Esophagus squamous epithelium (tissue), 5 donors: Measurements from ENCODE around the gene FHOD3. TPM values are rescaled to one million over a fixed set of nuclear protein-coding genes. Genes with fewer than 3 reads are reported as not detected.

Experiments
- DNase-seq: peaks from one replicate; lab custom pipeline; 2025; lab: John Stamatoyannopoulos, UW
- H3K27ac ChIP-seq, 4 donors: fragments of 200-600 bp; sonication (generic); one replicate each; pipeline ENCODE4 v1.5.1; 2016 to 2019; ENCODE audit warnings: mild to moderate bottlenecking in 1 of 4
- H3K27me3 ChIP-seq, 4 donors: fragments of 200-600 bp; sonication (generic); 1 replicate in 3 of 4; 2 replicates in 1 of 4; pipeline versions ENCODE4 v1.5.1 to v1.6.0; 2017 to 2021; ENCODE audit warnings: antibody characterized with exemption in 1 of 4
- H3K36me3 ChIP-seq, 3 donors: fragments of 200-600 bp; sonication (generic); one replicate each; pipeline ENCODE4 v1.5.1; 2016 to 2019
- H3K4me1 ChIP-seq, 3 donors: fragments of 200-600 bp; sonication (generic); one replicate each; pipeline ENCODE4 v1.5.1; 2017 to 2019
- H3K4me3 ChIP-seq, 4 donors: fragments of 200-600 bp; sonication (generic); 1 replicate in 3 of 4; 2 replicates in 1 of 4; pipeline ENCODE4 v1.5.1; 2016 to 2019; ENCODE audit warnings: mild to moderate bottlenecking in 2 of 4, moderate library complexity in 1 of 4
- H3K9me3 ChIP-seq, 3 donors: fragments of 200-600 bp; sonication (generic); one replicate each; pipeline ENCODE4 v1.5.1; 2016 to 2019
- POLR2A ChIP-seq, 4 donors: fragments of 450-650 bp; IDR thresholded peaks; one replicate each; pipeline ENCODE4 v1.6.1; 2017; ENCODE audit warnings: antibody characterized with exemption in 4 of 4, mild to moderate bottlenecking in 4 of 4, moderate library complexity in 3 of 4
- WGBS, 2 donors: methylation state at CpG; one replicate each; pipeline ENCODE4 v1.1.5; 2018; 5-methylcytosine and 5-hydroxymethylcytosine counted together
- intact Hi-C: fragments of 100-400 bp; cut with DNase I; formaldehyde crosslinking; loops from one replicate; pipeline ENCODE4 v1.15.0; 2022
- total RNA-seq, 4 donors: library from RNA; depleted of rRNA; stranded (reverse); fragments of >200 nt; gene quantifications; one replicate each; pipeline ENCODE4 v1.1.0, GENCODE V29; 2016
- TF ChIP-seq, protein P1 (sequence below), 6 experiments: fragments of 450-650 bp in 4 of 6; fragments of 200-600 bp in 2 of 6; sonication (generic) in 2 of 6; IDR thresholded peaks; one replicate each; pipeline ENCODE4 v1.5.1; 2016 to 2019; ENCODE audit warnings: antibody characterized with exemption in 6 of 6, mild to moderate bottlenecking in 4 of 6, moderate library complexity in 4 of 6
- donor health status: DM: yes; HTN: yes; CAD: no.

The FHOD3 gene
- total RNA-seq = 10 to 100 TPM in 1 of 4 donors, 1 to 10 TPM in 3; 3.1 to 29.6 (median 5.7) TPM

DNA sequence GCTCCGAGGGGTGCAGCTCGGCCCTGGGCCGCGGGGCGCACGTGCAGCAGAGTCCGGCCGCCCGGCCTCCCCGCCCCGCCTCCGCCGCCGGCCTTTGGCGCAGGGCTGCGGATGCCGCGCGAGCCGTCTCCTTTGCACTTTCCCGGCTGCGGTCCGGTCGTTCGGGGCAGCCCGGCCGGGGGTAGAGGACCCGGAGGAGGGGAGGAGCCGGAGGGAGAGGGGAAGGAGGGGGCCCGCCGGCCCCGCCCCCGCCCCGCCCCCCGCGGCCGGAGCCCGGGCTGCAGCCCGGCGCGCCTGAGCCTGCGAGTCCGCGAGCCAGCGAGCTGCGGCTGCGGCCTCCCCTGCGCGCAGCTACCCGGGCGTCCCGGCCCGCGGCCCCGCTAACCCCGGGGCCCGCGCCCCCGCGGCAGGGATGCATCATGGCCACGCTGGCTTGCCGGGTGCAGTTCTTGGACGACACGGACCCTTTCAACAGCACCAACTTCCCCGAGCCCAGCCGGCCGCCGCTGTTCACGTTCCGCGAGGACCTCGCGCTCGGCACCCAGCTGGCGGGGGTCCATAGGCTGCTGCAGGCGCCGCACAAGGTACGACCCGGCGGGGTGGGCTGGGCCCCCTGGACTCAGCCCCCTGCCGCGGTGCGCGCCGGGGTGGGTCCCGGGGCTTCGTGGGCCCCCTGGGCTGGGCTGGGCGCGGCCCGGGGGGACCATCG is at the start of gene FHOD3:
Gene FHOD3 (plus strand): TSS at position 297 of the 709 bp plus-strand sequence. CDS start 123 bp downstream, at position 420.
- H3K36me3 ChIP-seq = no peaks in the 10 kb centered on the region
- intact Hi-C loops = loop anchor here (10.0 kb wide), 1 partner anchor 277 kb away; no protein-coding TSS in a partner anchor
- no peaks in the 10 kb centered on the region for H3K9me3 ChIP-seq
- H3K4me3 ChIP-seq = peak within 1 kb of the TSS; percentile 40 to 84 (median 62)
- no peak for DNase-seq
- peaks cover 14 to 31% (median 16%) of the 10 kb centered on the region in 3 donors for H3K4me1 ChIP-seq
- no peak for TF ChIP-seq POLR2A (IDR thresholded peaks at IDR 0.05)
- TF ChIP-seq, protein P1, sequence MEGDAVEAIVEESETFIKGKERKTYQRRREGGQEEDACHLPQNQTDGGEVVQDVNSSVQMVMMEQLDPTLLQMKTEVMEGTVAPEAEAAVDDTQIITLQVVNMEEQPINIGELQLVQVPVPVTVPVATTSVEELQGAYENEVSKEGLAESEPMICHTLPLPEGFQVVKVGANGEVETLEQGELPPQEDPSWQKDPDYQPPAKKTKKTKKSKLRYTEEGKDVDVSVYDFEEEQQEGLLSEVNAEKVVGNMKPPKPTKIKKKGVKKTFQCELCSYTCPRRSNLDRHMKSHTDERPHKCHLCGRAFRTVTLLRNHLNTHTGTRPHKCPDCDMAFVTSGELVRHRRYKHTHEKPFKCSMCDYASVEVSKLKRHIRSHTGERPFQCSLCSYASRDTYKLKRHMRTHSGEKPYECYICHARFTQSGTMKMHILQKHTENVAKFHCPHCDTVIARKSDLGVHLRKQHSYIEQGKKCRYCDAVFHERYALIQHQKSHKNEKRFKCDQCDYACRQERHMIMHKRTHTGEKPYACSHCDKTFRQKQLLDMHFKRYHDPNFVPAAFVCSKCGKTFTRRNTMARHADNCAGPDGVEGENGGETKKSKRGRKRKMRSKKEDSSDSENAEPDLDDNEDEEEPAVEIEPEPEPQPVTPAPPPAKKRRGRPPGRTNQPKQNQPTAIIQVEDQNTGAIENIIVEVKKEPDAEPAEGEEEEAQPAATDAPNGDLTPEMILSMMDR (IDR thresholded peaks at IDR 0.05) = no peak
- H3K27ac ChIP-seq = peak within 1 kb of the TSS; percentile 48 to 79 (median 74)
- peaks cover 0 to 74% (median 0%) of the 10 kb centered on the region in 4 donors for H3K27me3 ChIP-seq
- whole genome bisulfite sequencing, 2 donors = no CpG with 5 or more reads among the region's 91 CpGs

DNA sequence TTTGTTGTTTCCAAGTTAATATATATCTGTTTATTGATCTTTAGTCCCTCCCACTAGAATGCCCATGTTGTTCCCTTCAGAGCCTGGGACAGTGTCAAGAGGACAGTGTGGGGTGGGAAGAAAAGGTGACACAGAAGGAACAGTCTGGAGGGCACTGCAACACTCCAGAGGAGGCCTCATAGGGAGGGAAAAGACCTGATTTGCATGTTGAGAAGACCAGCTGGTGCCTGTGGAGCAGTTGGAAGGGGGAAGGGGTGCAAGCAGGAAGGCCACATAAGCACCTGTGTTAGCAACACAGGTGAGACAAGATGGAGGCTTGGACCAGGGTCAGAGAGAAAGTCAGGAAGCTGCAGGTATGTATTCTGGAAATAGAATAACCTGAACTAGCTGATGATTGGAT is 48.1 kb upstream of the FHOD3 start:
- intact Hi-C loops = no loop called here
- TF ChIP-seq, protein P1 (IDR thresholded peaks at IDR 0.05) = no peak
- TF ChIP-seq POLR2A (IDR thresholded peaks at IDR 0.05) = no peak
- Histone ChIP-seq H3K4me3 (no peak overlapping the region), H3K9me3 (peaks cover 0 to 26% (median 0%) of the 10 kb centered on the region in 3 donors), H3K27me3 (no peaks in the 10 kb centered on the region), H3K4me1 (no peaks in the 10 kb centered on the region), H3K36me3 (peaks cover 0 to 18% (median 0%) of the 10 kb centered on the region in 3 donors), H3K27ac (no peak overlapping the region)
- DNase-seq = no peak

DNA sequence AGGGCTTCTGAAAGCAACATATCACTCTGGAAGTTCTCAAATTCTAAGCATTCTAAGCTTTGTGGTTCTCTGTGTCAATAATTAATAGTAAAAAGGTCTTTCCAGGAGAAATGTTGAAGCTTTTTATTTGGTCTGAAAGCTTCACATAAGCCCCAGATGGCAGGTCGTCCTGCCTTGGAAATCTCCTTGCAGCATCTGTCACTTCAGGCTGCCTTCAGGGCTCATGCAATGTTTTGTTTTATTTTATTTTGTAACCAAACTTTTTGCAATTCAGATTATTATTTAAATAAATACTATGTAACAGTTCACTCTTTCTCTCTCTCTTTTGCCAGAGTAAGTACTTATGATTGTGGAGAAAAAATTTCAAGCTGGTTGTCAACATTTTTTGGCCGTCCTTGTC is 46.7 kb upstream of the FHOD3 start:
- no peak for TF ChIP-seq POLR2A (IDR thresholded peaks at IDR 0.05)
- TF ChIP-seq, protein P1 (IDR thresholded peaks at IDR 0.05) = no peak
- 70 to 87% methylated on average over 2 of the region's 2 CpGs for WGBS, 2 donors
- H3K27me3 ChIP-seq = no peaks in the 10 kb centered on the region
- H3K9me3 ChIP-seq = peaks cover 0 to 12% (median 0%) of the 10 kb centered on the region in 3 donors
- H3K36me3 ChIP-seq = peaks cover 0 to 18% (median 0%) of the 10 kb centered on the region in 3 donors
- intact Hi-C loops = no loop called here
- no peaks in the 10 kb centered on the region for H3K4me1 ChIP-seq
- H3K27ac ChIP-seq = no peak overlapping the region
- no peak overlapping the region for H3K4me3 ChIP-seq
- DNase-seq = no peak

DNA sequence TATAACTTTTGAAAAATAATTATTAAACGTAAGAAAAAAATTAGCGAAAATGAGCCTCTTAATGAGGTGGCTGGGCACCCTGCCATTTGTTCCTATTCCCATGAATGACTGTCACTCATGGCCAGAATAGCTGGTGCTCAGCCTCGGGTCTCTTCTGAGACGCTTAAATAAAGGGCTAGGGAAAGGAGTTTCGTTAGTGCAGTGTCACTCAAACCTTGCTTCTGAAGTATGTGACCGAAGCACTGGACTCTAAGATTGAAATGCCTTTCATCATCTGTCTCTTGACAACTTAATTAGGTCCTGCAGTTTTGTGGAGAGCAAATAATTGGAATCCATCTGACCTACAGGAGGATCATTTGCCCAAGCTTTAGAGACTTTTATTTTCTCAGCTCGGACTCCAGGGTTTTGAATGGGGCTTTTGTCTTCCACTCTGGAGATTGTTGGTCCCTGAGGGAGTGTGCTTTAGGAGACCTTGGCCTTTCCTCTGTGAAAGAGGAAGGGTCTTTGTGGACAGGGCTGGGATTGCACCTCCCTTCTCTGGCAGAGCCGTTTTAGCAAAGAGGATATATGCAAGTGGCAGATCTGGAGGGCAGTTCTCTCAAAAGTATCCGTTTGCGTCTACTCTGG is 42.3 kb upstream of the FHOD3 start:
- H3K27ac ChIP-seq = no peak overlapping the region
- H3K27me3 ChIP-seq = no peaks in the 10 kb centered on the region
- TF ChIP-seq, protein P1 (IDR thresholded peaks at IDR 0.05) = no peak
- TF ChIP-seq POLR2A (IDR thresholded peaks at IDR 0.05) = no peak
- H3K36me3 ChIP-seq = peaks cover 0 to 11% (median 0%) of the 10 kb centered on the region in 3 donors
- WGBS, 2 donors = 80% methylated on average over 10 of the region's 10 CpGs
- no peak for DNase-seq
- H3K9me3 ChIP-seq = no peaks in the 10 kb centered on the region
- intact Hi-C loops = no loop called here
- no peak overlapping the region for H3K4me3 ChIP-seq
- H3K4me1 ChIP-seq = no peaks in the 10 kb centered on the region

DNA sequence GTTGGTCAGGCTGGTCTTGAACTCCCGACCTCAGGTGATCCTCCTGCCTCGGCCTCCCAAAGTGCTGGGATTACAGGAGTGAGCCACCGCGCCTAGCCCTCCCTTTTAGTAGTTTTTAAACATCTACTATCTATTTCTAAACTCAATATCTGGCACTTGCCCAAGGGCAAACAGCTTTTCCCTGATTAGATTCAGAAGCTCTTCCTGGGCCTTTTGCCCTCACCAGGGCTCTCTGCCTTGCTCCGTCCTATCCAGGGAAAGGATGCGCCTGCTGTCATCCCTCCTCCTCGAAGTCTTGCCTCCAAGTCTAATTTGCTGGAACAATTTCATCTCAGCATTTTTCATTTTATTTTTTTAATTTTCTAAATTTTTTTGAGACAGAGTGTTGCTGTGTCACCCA is 41.4 kb upstream of the FHOD3 start:
- H3K4me1 ChIP-seq = no peaks in the 10 kb centered on the region
- no peak overlapping the region for H3K27ac ChIP-seq
- WGBS, 2 donors = 93% methylated on average over 7 of the region's 7 CpGs
- H3K27me3 ChIP-seq = no peaks in the 10 kb centered on the region
- H3K4me3 ChIP-seq = no peak overlapping the region
- no peaks in the 10 kb centered on the region for H3K9me3 ChIP-seq
- TF ChIP-seq, protein P1 (IDR thresholded peaks at IDR 0.05) = no peak
- TF ChIP-seq POLR2A (IDR thresholded peaks at IDR 0.05) = no peak
- intact Hi-C loops = no loop called here
- peaks cover 0 to 17% (median 0%) of the 10 kb centered on the region in 3 donors for H3K36me3 ChIP-seq
- DNase-seq = no peak
